ENCODE data around the gene GRB10.

The GRB10 gene

DNA sequence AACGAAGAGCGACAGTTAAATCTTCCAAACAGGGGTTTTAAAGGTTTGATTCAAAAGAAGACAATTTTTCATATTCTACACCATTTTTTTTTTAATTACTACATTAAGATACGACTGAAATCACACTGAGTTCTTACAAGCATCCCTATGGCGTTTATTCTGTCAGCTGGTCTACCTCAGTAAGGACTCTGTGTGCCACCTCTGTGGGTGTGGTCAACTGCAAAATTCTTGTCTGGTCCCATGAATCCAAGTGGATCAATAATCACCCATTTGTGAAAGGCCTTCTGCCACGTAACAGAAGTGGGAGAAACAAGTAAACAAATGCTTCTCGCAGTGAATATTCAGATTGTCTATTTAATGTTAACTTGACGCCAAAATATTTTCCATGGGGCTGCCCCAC, 104.1 kb downstream of the GRB10 start:
- TF ChIP-seq, protein P1, sequence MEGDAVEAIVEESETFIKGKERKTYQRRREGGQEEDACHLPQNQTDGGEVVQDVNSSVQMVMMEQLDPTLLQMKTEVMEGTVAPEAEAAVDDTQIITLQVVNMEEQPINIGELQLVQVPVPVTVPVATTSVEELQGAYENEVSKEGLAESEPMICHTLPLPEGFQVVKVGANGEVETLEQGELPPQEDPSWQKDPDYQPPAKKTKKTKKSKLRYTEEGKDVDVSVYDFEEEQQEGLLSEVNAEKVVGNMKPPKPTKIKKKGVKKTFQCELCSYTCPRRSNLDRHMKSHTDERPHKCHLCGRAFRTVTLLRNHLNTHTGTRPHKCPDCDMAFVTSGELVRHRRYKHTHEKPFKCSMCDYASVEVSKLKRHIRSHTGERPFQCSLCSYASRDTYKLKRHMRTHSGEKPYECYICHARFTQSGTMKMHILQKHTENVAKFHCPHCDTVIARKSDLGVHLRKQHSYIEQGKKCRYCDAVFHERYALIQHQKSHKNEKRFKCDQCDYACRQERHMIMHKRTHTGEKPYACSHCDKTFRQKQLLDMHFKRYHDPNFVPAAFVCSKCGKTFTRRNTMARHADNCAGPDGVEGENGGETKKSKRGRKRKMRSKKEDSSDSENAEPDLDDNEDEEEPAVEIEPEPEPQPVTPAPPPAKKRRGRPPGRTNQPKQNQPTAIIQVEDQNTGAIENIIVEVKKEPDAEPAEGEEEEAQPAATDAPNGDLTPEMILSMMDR (IDR thresholded peaks at IDR 0.05; ENCODE audit: insufficient read depth, low read length, poor library complexity, severe bottlenecking), result no peak
- Histone ChIP-seq H3K4me3 (replicated peaks; ENCODE audit: low read depth, low read length) (no peak overlapping the region), H3K27me3 (replicated peaks; ENCODE audit: control insufficient read depth, insufficient read depth, low read length) (no peaks in the 10 kb centered on the region; the same call in 1 of the 2 replicates), H3K36me3 (ENCODE audit: control insufficient read depth, insufficient read depth, low read length) (no peaks in the 10 kb centered on the region)
- DNase-seq (ENCODE audit: extremely low read depth, insufficient read length), result no peak

DNA sequence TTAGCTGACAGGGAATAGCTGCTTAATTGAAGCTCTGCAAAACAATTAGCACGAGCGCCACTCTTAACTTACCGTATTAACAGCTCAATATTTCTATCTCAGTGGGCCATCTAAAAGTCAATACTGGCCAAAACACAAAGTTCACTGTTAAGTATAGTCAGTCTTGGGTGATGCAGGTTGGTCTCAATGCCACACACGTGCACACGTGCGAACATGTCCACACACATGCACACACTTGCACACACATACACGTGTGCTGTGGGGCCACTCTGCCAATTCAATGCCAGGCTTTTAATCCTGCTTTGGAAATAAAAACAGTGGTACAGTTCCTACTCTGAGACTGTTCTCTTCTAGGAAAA, 105.1 kb downstream of the GRB10 start:
- no peaks in the 10 kb centered on the region for H3K36me3 ChIP-seq (ENCODE audit: control insufficient read depth, insufficient read depth, low read length)
- no peaks in the 10 kb centered on the region; the same call in 1 of the 2 replicates for H3K27me3 ChIP-seq (replicated peaks; ENCODE audit: control insufficient read depth, insufficient read depth, low read length)
- no peak for DNase-seq (ENCODE audit: extremely low read depth, insufficient read length)
- TF ChIP-seq, protein P1 (IDR thresholded peaks at IDR 0.05; ENCODE audit: insufficient read depth, low read length, poor library complexity, severe bottlenecking), result no peak
- no peak overlapping the region for H3K4me3 ChIP-seq (replicated peaks; ENCODE audit: low read depth, low read length)

DNA sequence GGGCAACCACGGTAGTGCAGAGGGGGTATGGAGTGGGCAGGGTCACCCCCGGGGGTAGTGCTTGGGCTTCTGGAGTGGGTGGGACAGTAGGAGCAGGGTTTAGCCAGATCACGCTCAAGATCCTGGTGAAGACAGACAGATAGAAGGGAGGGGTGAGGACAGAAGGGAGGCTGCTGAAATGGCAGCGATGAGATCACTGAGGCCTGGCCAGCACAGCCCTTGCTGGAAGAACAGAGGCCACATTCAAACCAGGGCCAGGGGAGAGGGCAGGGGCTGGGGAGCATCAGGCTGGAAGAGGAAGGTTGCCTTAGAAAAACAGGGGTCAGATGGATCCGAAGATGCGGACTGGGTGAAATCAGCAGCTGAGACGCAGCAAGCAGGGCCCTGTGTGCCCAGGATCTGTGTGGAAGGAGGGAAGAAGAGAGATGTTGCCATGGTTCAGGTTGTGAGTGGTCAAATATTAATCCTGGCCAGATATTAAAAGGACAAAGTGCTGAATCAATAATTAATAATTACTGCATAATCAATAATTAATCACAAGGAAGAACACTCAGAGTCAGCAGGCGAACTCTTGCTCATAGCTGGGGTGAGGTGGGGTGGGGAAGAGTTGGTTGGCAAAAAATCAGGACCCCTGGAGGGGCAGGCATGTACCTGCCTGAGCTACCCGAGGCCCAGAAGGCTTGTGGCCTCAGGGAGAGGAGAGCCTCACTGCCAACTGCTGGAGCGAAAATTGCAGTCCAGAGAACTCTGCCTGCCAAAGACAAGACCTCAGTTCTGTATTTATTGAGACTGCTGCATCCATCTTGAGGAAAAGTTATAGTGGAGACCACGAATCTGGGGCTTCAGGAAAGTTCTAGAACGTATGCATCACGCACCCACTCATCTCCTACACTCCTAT, 105.7 kb downstream of the GRB10 start:
- TF ChIP-seq, protein P1 (IDR thresholded peaks at IDR 0.05; ENCODE audit: insufficient read depth, low read length, poor library complexity, severe bottlenecking), result no peak
- Histone ChIP-seq H3K36me3 (ENCODE audit: control insufficient read depth, insufficient read depth, low read length) (no peaks in the 10 kb centered on the region), H3K4me3 (replicated peaks; ENCODE audit: low read depth, low read length) (no peak overlapping the region), H3K27me3 (replicated peaks; ENCODE audit: control insufficient read depth, insufficient read depth, low read length) (no peaks in the 10 kb centered on the region; the same call in 1 of the 2 replicates)
- no peak for DNase-seq (ENCODE audit: extremely low read depth, insufficient read length)

- TF ChIP-seq, protein P1 (IDR thresholded peaks at IDR 0.05; ENCODE audit: insufficient read depth, low read length, poor library complexity, severe bottlenecking), result no peak
- no peaks in the 10 kb centered on the region; the same call in 1 of the 2 replicates for H3K27me3 ChIP-seq (replicated peaks; ENCODE audit: control insufficient read depth, insufficient read depth, low read length)
- no peaks in the 10 kb centered on the region for H3K36me3 ChIP-seq (ENCODE audit: control insufficient read depth, insufficient read depth, low read length)
- no peak for DNase-seq (ENCODE audit: extremely low read depth, insufficient read length)
- no peak overlapping the region for H3K4me3 ChIP-seq (replicated peaks; ENCODE audit: low read depth, low read length)
Measured at GRCh38 chr7:50676079-50676478, 106.6 kb downstream of the GRB10 start.

DNA sequence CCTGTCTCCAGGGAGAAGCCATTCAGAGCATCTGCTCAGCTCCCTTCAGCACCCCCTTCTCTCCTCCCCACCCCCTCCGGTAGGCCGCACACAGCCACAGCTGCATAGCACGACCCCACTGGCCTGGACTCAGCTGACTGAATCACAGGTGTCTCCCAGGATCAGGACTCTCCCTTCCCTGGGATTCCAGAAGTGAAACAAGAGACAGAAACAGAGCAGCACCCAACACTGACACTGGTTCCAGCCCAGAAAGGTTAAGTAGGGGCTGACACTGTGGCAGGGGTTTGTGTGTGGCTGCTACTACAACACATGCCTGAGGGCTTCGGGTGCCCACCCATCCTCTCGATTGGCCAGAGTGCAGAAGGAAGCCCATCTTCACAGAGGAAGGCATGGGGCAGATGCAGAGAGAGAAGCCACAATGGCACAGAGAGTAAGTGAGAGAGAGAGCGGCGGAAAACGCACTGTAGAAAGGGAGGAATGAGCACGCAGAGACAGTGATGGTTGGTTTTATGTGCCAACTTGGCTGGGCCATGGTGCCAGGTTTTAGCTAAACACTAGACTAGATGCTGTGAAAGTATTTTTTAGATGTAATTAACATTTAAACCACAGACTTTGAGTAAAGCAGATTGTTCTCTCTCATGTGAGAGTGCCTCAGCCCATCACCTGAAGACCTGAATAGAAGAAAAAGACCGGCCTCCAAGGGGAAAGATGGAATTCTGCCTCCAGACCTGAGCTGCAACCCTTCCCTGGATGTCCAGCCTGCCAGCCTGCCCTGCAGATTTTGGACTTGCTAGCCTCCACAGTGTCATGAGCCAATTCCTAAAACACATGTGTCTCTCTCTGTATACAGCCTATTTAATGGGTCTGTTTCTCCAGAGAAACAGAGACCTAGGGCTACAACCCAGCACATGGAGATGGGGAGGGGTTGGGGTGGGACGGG, 107.5 kb downstream of the GRB10 start:
- TF ChIP-seq, protein P1 (IDR thresholded peaks at IDR 0.05; ENCODE audit: insufficient read depth, low read length, poor library complexity, severe bottlenecking), result no peak
- no peak overlapping the region for H3K4me3 ChIP-seq (replicated peaks; ENCODE audit: low read depth, low read length)
- H3K27me3 ChIP-seq (replicated peaks; ENCODE audit: control insufficient read depth, insufficient read depth, low read length), result no peaks in the 10 kb centered on the region
- H3K36me3 ChIP-seq (ENCODE audit: control insufficient read depth, insufficient read depth, low read length), result no peaks in the 10 kb centered on the region
- no peak for DNase-seq (ENCODE audit: extremely low read depth, insufficient read length)

Measured in GM06990 (cell line).